T-helper 17 cell (primary cell): ENCODE data around the gene FGFR1OP2. TPM values are rescaled to one million over a fixed set of nuclear protein-coding genes. Genes with fewer than 3 reads are reported as not detected.

Experiments
- ATAC-seq: fragments of 150-1000 bp; cut with Tn5 transposase; 2 replicates; pipeline ENCODE4 v1.10.0; 2021; ENCODE audit warnings: mild to moderate bottlenecking, moderate library complexity
- DNase-seq, 3 donors: peaks; one replicate each; pipeline versions ENCODE4 v3.0.0 to v3.0.0-alpha.2; 2020 to 2021
- H3K9me3 ChIP-seq: one replicate; pipeline ENCODE4 v1.7.0; 2013; ENCODE audit warnings: low read length, mild to moderate bottlenecking; ENCODE audit not compliant: control insufficient read depth, poor library complexity, severe bottlenecking
- H3K27ac Mint-ChIP-seq: one replicate; pipeline ENCODE4 v1.8.0; 2022; ENCODE audit warnings: mild to moderate bottlenecking, moderate library complexity, mixed read lengths
- H3K27me3 Mint-ChIP-seq: one replicate; pipeline ENCODE4 v1.8.0; 2022; ENCODE audit warnings: mixed read lengths
- H3K36me3 Mint-ChIP-seq: one replicate; pipeline ENCODE4 v1.8.0; 2022; ENCODE audit warnings: low read depth, mixed read lengths
- H3K4me1 Mint-ChIP-seq: one replicate; pipeline ENCODE4 v1.8.0; 2022; ENCODE audit warnings: mild to moderate bottlenecking, mixed read lengths
- H3K4me3 Mint-ChIP-seq: one replicate; pipeline ENCODE4 v1.8.0; 2022; ENCODE audit warnings: mild to moderate bottlenecking, moderate library complexity, mixed read lengths
- total RNA-seq, 4 donors: library from RNA in 2 of 4; stranded (reverse) in 2 of 4; gene quantifications; one replicate each; pipeline ENCODE4 v1.2.3 and lab custom pipeline; 2022 to 2026

The FGFR1OP2 gene
- total RNA-seq, 2 donors from 2014 or later = 50.8 to 56.1 TPM

- H3K27me3 Mint-ChIP-seq = no peaks in the 10 kb centered on the region
- H3K36me3 Mint-ChIP-seq = peaks cover 10% of the 10 kb centered on the region
- no peaks in the 10 kb centered on the region for H3K9me3 ChIP-seq
- DNase-seq (no peak), ATAC-seq (no peak)
- H3K4me1 Mint-ChIP-seq = peaks cover 5% of the 10 kb centered on the region
- H3K27ac Mint-ChIP-seq = no peak overlapping the region
- H3K4me3 Mint-ChIP-seq = no peak overlapping the region
These were observed 25.1 kb downstream of the FGFR1OP2 start for GRCh38 chr12:26963413-26963812.

- ATAC-seq = no peak
- H3K36me3 Mint-ChIP-seq = peaks cover 10% of the 10 kb centered on the region
- no peak for DNase-seq
- H3K27ac Mint-ChIP-seq = no peak overlapping the region
- no peaks in the 10 kb centered on the region for H3K27me3 Mint-ChIP-seq
- no peak overlapping the region for H3K4me3 Mint-ChIP-seq
- no peaks in the 10 kb centered on the region for H3K9me3 ChIP-seq
- peaks cover 10% of the 10 kb centered on the region for H3K4me1 Mint-ChIP-seq
These were observed 28.6 kb downstream of the FGFR1OP2 start for GRCh38 chr12:26966842-26967241.

- H3K9me3 ChIP-seq = no peaks in the 10 kb centered on the region
- no peak overlapping the region for H3K4me3 Mint-ChIP-seq
- ATAC-seq = no peak
- H3K27me3 Mint-ChIP-seq = no peaks in the 10 kb centered on the region
- H3K27ac Mint-ChIP-seq = peak overlapping the region; percentile 85
- DNase-seq = no peak
- peaks cover 11% of the 10 kb centered on the region for H3K36me3 Mint-ChIP-seq
- peaks cover 5% of the 10 kb centered on the region for H3K4me1 Mint-ChIP-seq
These were observed 31.9 kb downstream of the FGFR1OP2 start for GRCh38 chr12:26970136-26970535.

- H3K9me3 ChIP-seq = no peaks in the 10 kb centered on the region
- H3K27me3 Mint-ChIP-seq = no peaks in the 10 kb centered on the region
- peak overlapping the region; percentile 85 for H3K27ac Mint-ChIP-seq
- H3K4me3 Mint-ChIP-seq = no peak overlapping the region
- ATAC-seq (peak; percentile 100), DNase-seq (peak; percentile 16 to 46 (median 37))
- peaks cover 10% of the 10 kb centered on the region for H3K4me1 Mint-ChIP-seq
- H3K36me3 Mint-ChIP-seq = peaks cover 9% of the 10 kb centered on the region
These were observed 33.7 kb downstream of the FGFR1OP2 start for GRCh38 chr12:26971963-26972362.

DNA sequence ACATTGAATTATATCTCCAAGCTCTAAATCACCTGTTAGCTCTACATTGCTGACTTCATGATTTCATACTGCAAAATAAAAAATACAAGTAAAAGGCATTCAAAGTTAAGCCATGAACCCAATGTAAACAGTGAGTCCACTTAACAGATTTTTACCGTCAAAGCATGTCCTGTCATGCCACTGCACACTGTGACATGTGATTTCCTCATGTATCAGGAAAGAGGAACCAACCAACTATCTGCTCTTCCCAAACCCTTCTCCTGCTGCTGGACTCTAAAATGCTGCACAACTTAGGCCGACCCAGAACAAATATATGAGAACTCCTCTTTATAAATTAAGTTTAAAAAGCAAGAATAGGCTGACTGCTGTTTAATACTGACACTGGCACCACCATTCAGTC lies 38.4 kb downstream of the FGFR1OP2 start:
- peaks cover 8% of the 10 kb centered on the region for H3K36me3 Mint-ChIP-seq
- H3K9me3 ChIP-seq = no peaks in the 10 kb centered on the region
- DNase-seq (no peak), ATAC-seq (no peak)
- H3K27ac Mint-ChIP-seq = peak overlapping the region; percentile 6
- no peak overlapping the region for H3K4me3 Mint-ChIP-seq
- peaks cover 7% of the 10 kb centered on the region for H3K4me1 Mint-ChIP-seq
- no peaks in the 10 kb centered on the region for H3K27me3 Mint-ChIP-seq

DNA sequence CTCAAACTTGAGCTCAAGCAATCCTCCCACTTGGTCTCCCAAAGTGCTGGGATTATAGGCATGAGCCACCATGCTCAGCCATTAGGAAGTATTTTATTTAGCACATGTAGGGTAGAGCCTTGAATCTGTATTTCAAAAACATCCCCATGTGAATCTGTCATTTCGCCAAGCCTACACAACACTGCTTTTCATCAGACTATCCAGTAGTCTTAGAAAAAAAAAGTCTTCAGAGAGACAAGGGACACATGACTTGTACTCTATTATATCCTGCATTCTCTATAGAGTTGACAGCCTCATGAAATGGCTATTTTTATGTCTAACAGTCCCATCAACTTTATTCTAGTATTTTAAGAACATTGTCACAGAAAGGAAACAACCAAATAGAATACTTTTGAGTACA lies 40.5 kb downstream of the FGFR1OP2 start:
- Mint-ChIP-seq H3K36me3 (peaks cover 12% of the 10 kb centered on the region), H3K4me3 (no peak overlapping the region), H3K4me1 (peaks cover 5% of the 10 kb centered on the region), H3K27me3 (no peaks in the 10 kb centered on the region), H3K27ac (no peak overlapping the region)
- H3K9me3 ChIP-seq = no peaks in the 10 kb centered on the region
- ATAC-seq (no peak), DNase-seq (no peak)

DNA sequence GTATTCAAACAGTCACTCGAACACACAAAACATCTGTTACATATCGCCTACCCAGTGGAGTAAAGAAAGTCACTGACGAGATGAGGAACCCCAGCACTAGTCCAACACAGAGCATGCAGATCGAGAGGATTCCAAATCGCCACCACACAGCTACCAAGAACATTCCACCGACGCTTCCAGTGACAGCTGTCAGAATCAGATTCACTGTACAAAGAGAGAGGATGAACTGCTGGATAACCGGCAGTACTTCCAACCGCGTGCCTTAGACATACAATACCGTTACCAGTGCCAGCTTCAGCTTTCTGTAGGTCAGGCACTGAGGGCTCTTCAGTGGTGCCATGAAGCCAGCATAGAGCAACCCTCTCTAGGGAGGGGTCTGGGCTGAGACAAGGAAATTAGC lies 41.5 kb downstream of the FGFR1OP2 start:
- Mint-ChIP-seq H3K36me3 (peaks cover 10% of the 10 kb centered on the region), H3K27me3 (no peaks in the 10 kb centered on the region), H3K4me1 (peaks cover 11% of the 10 kb centered on the region), H3K27ac (no peak overlapping the region), H3K4me3 (no peak overlapping the region)
- DNase-seq = no peak
- no peak for ATAC-seq
- H3K9me3 ChIP-seq = no peaks in the 10 kb centered on the region

- DNase-seq (no peak), ATAC-seq (no peak)
- H3K9me3 ChIP-seq = no peaks in the 10 kb centered on the region
- no peak overlapping the region for H3K27ac Mint-ChIP-seq
- no peak overlapping the region for H3K4me3 Mint-ChIP-seq
- peaks cover 7% of the 10 kb centered on the region for H3K4me1 Mint-ChIP-seq
- H3K36me3 Mint-ChIP-seq = peaks cover 17% of the 10 kb centered on the region
- H3K27me3 Mint-ChIP-seq = no peaks in the 10 kb centered on the region
These were observed 44.6 kb downstream of the FGFR1OP2 start for GRCh38 chr12:26982866-26983265.

- peaks cover 14% of the 10 kb centered on the region for H3K4me1 Mint-ChIP-seq
- no peak overlapping the region for H3K27ac Mint-ChIP-seq
- H3K9me3 ChIP-seq = no peaks in the 10 kb centered on the region
- ATAC-seq = no peak
- peaks cover 17% of the 10 kb centered on the region for H3K36me3 Mint-ChIP-seq
- H3K4me3 Mint-ChIP-seq = no peak overlapping the region
- no peaks in the 10 kb centered on the region for H3K27me3 Mint-ChIP-seq
- no peak for DNase-seq
These were observed 49.6 kb downstream of the FGFR1OP2 start for GRCh38 chr12:26987634-26988424.

- Mint-ChIP-seq H3K27ac (peak overlapping the region; percentile 83), H3K27me3 (no peaks in the 10 kb centered on the region), H3K4me1 (peaks cover 16% of the 10 kb centered on the region), H3K36me3 (peaks cover 14% of the 10 kb centered on the region), H3K4me3 (no peak overlapping the region)
- H3K9me3 ChIP-seq = no peaks in the 10 kb centered on the region
- no peak for ATAC-seq
- no peak for DNase-seq
These were observed 50.4 kb downstream of the FGFR1OP2 start for GRCh38 chr12:26988703-26989102.

GRCh38 chr12:26989873-26990272 lies 51.6 kb downstream of the FGFR1OP2 start:
- DNase-seq = no peak
- Mint-ChIP-seq H3K27ac (no peak overlapping the region), H3K27me3 (no peaks in the 10 kb centered on the region), H3K4me1 (peaks cover 9% of the 10 kb centered on the region), H3K36me3 (peaks cover 14% of the 10 kb centered on the region), H3K4me3 (no peak overlapping the region)
- no peaks in the 10 kb centered on the region for H3K9me3 ChIP-seq
- ATAC-seq = no peak

- no peaks in the 10 kb centered on the region for H3K9me3 ChIP-seq
- peaks cover 8% of the 10 kb centered on the region for H3K4me1 Mint-ChIP-seq
- DNase-seq (no peak), ATAC-seq (no peak)
- no peak overlapping the region for H3K4me3 Mint-ChIP-seq
- peaks cover 12% of the 10 kb centered on the region for H3K36me3 Mint-ChIP-seq
- H3K27me3 Mint-ChIP-seq = no peaks in the 10 kb centered on the region
- H3K27ac Mint-ChIP-seq = no peak overlapping the region
These were observed 53.6 kb downstream of the FGFR1OP2 start for GRCh38 chr12:26991826-26992225.

GRCh38 chr12:26994109-26994508 lies 55.8 kb downstream of the FGFR1OP2 start:
- Mint-ChIP-seq H3K4me3 (no peak overlapping the region), H3K36me3 (peaks cover 22% of the 10 kb centered on the region), H3K27ac (no peak overlapping the region), H3K27me3 (no peaks in the 10 kb centered on the region), H3K4me1 (peaks cover 19% of the 10 kb centered on the region)
- ATAC-seq = no peak
- DNase-seq = no peak
- H3K9me3 ChIP-seq = no peaks in the 10 kb centered on the region

DNA sequence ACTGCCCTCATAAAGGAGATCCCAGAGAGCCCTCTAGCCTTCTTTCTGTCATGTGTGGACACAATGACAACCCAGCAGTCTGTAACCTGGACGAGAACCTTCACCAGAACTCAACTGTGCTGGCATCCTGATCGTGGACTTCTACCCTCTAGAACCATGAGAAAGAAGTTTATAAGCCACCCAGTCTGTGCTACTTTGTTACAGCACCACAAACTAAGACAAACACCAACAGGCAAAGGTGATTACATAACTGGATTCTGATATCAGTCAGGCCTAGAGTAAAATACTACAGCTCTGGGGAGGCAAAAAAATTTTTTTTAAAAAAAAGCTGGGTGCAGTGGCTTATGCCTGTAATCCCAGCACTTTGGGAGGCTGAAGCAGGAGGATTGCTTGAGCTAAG lies 57.4 kb downstream of the FGFR1OP2 start:
- ATAC-seq (no peak), DNase-seq (no peak)
- Mint-ChIP-seq H3K4me3 (no peak overlapping the region), H3K4me1 (peaks cover 13% of the 10 kb centered on the region), H3K27ac (no peak overlapping the region), H3K36me3 (peaks cover 20% of the 10 kb centered on the region), H3K27me3 (no peaks in the 10 kb centered on the region)
- H3K9me3 ChIP-seq = no peaks in the 10 kb centered on the region
